GM12873 (cell line): ENCODE measurements around the gene PHACTR3.

Experiments
- CTCF ChIP-seq: IDR thresholded peaks from 2 replicates; pipeline ENCODE4 v1.5.1; 2012; ENCODE audit warnings: low read depth, mild to moderate bottlenecking, moderate library complexity, low read length, control low read depth; ENCODE audit not compliant: insufficient read depth; ENCODE audit errors: missing control alignments

The PHACTR3 gene

GRCh38 chr20:59661153-59661552 is 56.8 kb downstream of the PHACTR3 start:
- no peak for TF ChIP-seq CTCF

GRCh38 chr20:59661621-59662020 is 57.3 kb downstream of the PHACTR3 start:
- TF ChIP-seq CTCF = no peak

- no peak for TF ChIP-seq CTCF
These were observed 57.8 kb downstream of the PHACTR3 start for GRCh38 chr20:59662161-59662560.

GRCh38 chr20:59662856-59663512 is 58.6 kb downstream of the PHACTR3 start:
- TF ChIP-seq CTCF = no peak

GRCh38 chr20:59663513-59664060 is 59.2 kb downstream of the PHACTR3 start:
- no peak for TF ChIP-seq CTCF

- TF ChIP-seq CTCF = no peak
These were observed 60.1 kb downstream of the PHACTR3 start for GRCh38 chr20:59664421-59664941.

- TF ChIP-seq CTCF = no peak
These were observed 61.6 kb downstream of the PHACTR3 start for GRCh38 chr20:59665656-59666555.
